H1 (cell line): ENCODE data around the gene CHCHD6.

ENCODE experiments used
- BACH1 ChIP-seq: IDR thresholded peaks from 2 replicates; pipeline ENCODE4 v1.6.1; 2012; ENCODE audit warnings: low read length, improper control_type of control experiment
- CBX8 ChIP-seq: fragments of 300-800, 300-1000 bp; sonication (generic); IDR thresholded peaks from 2 replicates; pipeline ENCODE4 v1.7.1; 2016; ENCODE audit warnings: low read depth, low read length, borderline replicate concordance
- KDM1A ChIP-seq: fragments of 200-600, 300-600 bp; sonication (generic); IDR thresholded peaks from 2 replicates; pipeline ENCODE4 v1.7.1; 2016; ENCODE audit warnings: mild to moderate bottlenecking, low read length, borderline replicate concordance
- POLR2A ChIP-seq, 2 experiments: IDR thresholded peaks; 1 replicate in 1 of 2; 2 replicates in 1 of 2; pipeline ENCODE4 v1.6.1; 2011; ENCODE audit warnings: low read depth in 2 of 2, low read length in 2 of 2, mild to moderate bottlenecking in 2 of 2; ENCODE audit errors: control extremely low read depth in 1 of 2
- RXRA ChIP-seq: IDR thresholded peaks from 2 replicates; pipeline ENCODE4 v1.6.1; 2011; ENCODE audit warnings: low read depth, mild to moderate bottlenecking, low read length, moderate library complexity; ENCODE audit not compliant: insufficient read depth
- TF ChIP-seq, protein P1 (sequence below), 3 experiments: IDR thresholded peaks; 1 replicate in 2 of 3; 2 replicates in 1 of 3; pipeline versions ENCODE4 v1.5.1 to v1.6.1; 2011; ENCODE audit warnings: low read length in 3 of 3, mild to moderate bottlenecking in 3 of 3, inconsistent platforms in 2 of 3, low read depth in 1 of 3, moderate library complexity in 1 of 3; ENCODE audit not compliant: insufficient read depth in 1 of 3; ENCODE audit errors: control extremely low read depth in 1 of 3
- TF ChIP-seq, protein P2 (sequence below): IDR thresholded peaks from 2 replicates; pipeline ENCODE4 v1.6.1; 2012; ENCODE audit warnings: inconsistent platforms

DNA sequence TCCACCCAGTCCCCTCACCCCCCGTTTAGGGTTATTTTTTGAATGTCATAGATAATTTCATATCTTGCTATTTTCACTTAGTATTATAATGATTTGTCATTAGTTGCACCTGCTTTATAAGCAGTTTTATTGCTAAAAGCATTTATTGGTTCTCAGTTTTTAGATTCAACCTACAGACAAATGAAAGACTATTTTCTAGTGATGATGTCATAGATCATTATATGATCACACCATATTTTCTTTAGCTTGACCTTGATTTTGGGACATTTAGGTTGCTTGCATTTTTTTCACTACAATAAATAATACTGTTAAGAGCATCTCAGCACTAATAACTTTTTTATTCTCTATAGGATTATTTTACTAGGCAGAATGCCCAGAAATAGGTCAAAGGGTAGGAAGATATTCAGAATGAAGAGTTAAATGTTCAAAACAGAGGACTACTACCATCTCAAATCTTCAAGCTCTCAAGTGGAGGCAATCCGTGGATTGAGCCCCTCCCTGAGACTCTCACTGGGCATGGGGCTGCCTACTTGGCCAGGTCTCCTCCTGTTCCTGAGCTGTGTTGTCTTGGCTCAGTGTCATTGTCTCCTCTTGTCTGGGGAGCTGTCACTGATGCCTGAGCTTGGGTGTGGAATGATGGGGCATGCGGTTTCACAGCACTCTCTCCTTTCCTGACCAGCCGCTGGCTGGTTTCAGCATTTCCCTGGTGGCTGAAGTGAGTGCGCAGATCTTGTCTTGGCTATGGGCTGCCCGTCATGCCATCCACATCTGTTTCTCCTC is 28.4 kb downstream of the CHCHD6 start:
- TF ChIP-seq, protein P1, sequence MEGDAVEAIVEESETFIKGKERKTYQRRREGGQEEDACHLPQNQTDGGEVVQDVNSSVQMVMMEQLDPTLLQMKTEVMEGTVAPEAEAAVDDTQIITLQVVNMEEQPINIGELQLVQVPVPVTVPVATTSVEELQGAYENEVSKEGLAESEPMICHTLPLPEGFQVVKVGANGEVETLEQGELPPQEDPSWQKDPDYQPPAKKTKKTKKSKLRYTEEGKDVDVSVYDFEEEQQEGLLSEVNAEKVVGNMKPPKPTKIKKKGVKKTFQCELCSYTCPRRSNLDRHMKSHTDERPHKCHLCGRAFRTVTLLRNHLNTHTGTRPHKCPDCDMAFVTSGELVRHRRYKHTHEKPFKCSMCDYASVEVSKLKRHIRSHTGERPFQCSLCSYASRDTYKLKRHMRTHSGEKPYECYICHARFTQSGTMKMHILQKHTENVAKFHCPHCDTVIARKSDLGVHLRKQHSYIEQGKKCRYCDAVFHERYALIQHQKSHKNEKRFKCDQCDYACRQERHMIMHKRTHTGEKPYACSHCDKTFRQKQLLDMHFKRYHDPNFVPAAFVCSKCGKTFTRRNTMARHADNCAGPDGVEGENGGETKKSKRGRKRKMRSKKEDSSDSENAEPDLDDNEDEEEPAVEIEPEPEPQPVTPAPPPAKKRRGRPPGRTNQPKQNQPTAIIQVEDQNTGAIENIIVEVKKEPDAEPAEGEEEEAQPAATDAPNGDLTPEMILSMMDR (IDR thresholded peaks at IDR 0.05; ENCODE audit: control extremely low read depth in 1 of 3, insufficient read depth in 1 of 3, low read depth in 1 of 3, low read length in 3 of 3): no peak
- TF ChIP-seq RXRA (no peak), KDM1A (no peak), BACH1 (no peak), CBX8 (no peak), POLR2A (IDR thresholded peaks at IDR 0.05; ENCODE audit: control extremely low read depth in 1 of 2, low read depth in 2 of 2, low read length in 2 of 2) (no peak)
- TF ChIP-seq, protein P2, sequence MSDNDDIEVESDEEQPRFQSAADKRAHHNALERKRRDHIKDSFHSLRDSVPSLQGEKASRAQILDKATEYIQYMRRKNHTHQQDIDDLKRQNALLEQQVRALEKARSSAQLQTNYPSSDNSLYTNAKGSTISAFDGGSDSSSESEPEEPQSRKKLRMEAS: no peak
